ENCODE measurements around the gene NDFIP2. TPM values are rescaled to one million over a fixed set of nuclear protein-coding genes. Genes with fewer than 3 reads are reported as not detected.

The NDFIP2 gene
- total and polyA plus RNA-seq, 2 donors from 2014 or later = 28.7 to 52.2 TPM

GRCh38 chr13:79490824-79491223 lies 9.9 kb downstream of the NDFIP2 start:
- Histone ChIP-seq H3K9me3 (ENCODE audit: control insufficient read depth in 2 of 3, insufficient read depth in 1 of 3, low read length in 3 of 3) (no peaks in the 10 kb centered on the region), H3K27me3 (ENCODE audit: control insufficient read depth, insufficient read depth, low read length) (no peaks in the 10 kb centered on the region), H3K36me3 (ENCODE audit: control insufficient read depth in 2 of 3, insufficient read depth in 3 of 3, low read length in 3 of 3) (no peaks in the 10 kb centered on the region), H3K4me3 (ENCODE audit: low read length in 3 of 3) (no peak overlapping the region), H3K27ac (ENCODE audit: low read depth in 2 of 2, low read length in 2 of 2) (no peak overlapping the region), H3K9ac (ENCODE audit: low read length in 3 of 3) (no peak overlapping the region), H3K4me1 (ENCODE audit: control insufficient read depth in 2 of 3, insufficient read depth in 2 of 3, low read depth in 1 of 3, low read length in 3 of 3) (peaks cover 3 to 26% (median 4%) of the 10 kb centered on the region in 3 donors)
- intact Hi-C loops (cut with DNase I) = no loop called here
- no peak for DNase-seq
- TF ChIP-seq, protein P1, sequence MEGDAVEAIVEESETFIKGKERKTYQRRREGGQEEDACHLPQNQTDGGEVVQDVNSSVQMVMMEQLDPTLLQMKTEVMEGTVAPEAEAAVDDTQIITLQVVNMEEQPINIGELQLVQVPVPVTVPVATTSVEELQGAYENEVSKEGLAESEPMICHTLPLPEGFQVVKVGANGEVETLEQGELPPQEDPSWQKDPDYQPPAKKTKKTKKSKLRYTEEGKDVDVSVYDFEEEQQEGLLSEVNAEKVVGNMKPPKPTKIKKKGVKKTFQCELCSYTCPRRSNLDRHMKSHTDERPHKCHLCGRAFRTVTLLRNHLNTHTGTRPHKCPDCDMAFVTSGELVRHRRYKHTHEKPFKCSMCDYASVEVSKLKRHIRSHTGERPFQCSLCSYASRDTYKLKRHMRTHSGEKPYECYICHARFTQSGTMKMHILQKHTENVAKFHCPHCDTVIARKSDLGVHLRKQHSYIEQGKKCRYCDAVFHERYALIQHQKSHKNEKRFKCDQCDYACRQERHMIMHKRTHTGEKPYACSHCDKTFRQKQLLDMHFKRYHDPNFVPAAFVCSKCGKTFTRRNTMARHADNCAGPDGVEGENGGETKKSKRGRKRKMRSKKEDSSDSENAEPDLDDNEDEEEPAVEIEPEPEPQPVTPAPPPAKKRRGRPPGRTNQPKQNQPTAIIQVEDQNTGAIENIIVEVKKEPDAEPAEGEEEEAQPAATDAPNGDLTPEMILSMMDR (IDR thresholded peaks at IDR 0.05; ENCODE audit: borderline replicate concordance, extremely low read depth, insufficient read depth) = no peak
- no peak for FAIRE-seq

GRCh38 chr13:79491715-79492114 lies 10.8 kb downstream of the NDFIP2 start:
- H3K9me3 ChIP-seq (ENCODE audit: control insufficient read depth in 2 of 3, insufficient read depth in 1 of 3, low read length in 3 of 3) = no peaks in the 10 kb centered on the region
- DNase-seq (no peak), FAIRE-seq (no peak)
- H3K27ac ChIP-seq (ENCODE audit: low read depth in 2 of 2, low read length in 2 of 2) = no peak overlapping the region
- TF ChIP-seq, protein P1 (IDR thresholded peaks at IDR 0.05; ENCODE audit: borderline replicate concordance, extremely low read depth, insufficient read depth) = no peak
- H3K27me3 ChIP-seq (ENCODE audit: control insufficient read depth, insufficient read depth, low read length) = no peaks in the 10 kb centered on the region
- H3K9ac ChIP-seq (ENCODE audit: low read length in 3 of 3) = no peak overlapping the region
- H3K4me3 ChIP-seq (ENCODE audit: low read length in 3 of 3) = no peak overlapping the region
- H3K36me3 ChIP-seq (ENCODE audit: control insufficient read depth in 2 of 3, insufficient read depth in 3 of 3, low read length in 3 of 3) = no peaks in the 10 kb centered on the region
- peaks cover 2 to 17% (median 4%) of the 10 kb centered on the region in 3 donors for H3K4me1 ChIP-seq (ENCODE audit: control insufficient read depth in 2 of 3, insufficient read depth in 2 of 3, low read depth in 1 of 3, low read length in 3 of 3)
- intact Hi-C loops (cut with DNase I) = no loop called here

- DNase-seq = peak in 2 of 5 donors; percentile 15 to 23
- Histone ChIP-seq H3K4me3 (ENCODE audit: low read length in 3 of 3) (no peak overlapping the region), H3K4me1 (ENCODE audit: control insufficient read depth in 2 of 3, insufficient read depth in 2 of 3, low read depth in 1 of 3, low read length in 3 of 3) (peaks cover 0 to 12% (median 6%) of the 10 kb centered on the region in 3 donors), H3K27ac (ENCODE audit: low read depth in 2 of 2, low read length in 2 of 2) (no peak overlapping the region), H3K27me3 (ENCODE audit: control insufficient read depth, insufficient read depth, low read length) (no peaks in the 10 kb centered on the region), H3K9me3 (ENCODE audit: control insufficient read depth in 2 of 3, insufficient read depth in 1 of 3, low read length in 3 of 3) (no peaks in the 10 kb centered on the region), H3K36me3 (ENCODE audit: control insufficient read depth in 2 of 3, insufficient read depth in 3 of 3, low read length in 3 of 3) (no peaks in the 10 kb centered on the region), H3K9ac (ENCODE audit: low read length in 3 of 3) (no peak overlapping the region)
- intact Hi-C loops (cut with DNase I) = no loop called here
- FAIRE-seq = no peak
- TF ChIP-seq, protein P1 (IDR thresholded peaks at IDR 0.05; ENCODE audit: borderline replicate concordance, extremely low read depth, insufficient read depth) = no peak
Observed at GRCh38 chr13:79492313-79492798, 11.4 kb downstream of the NDFIP2 start.
